ENCODE measurements around the gene ZC3H10. TPM values are rescaled to one million over a fixed set of nuclear protein-coding genes. Genes with fewer than 3 reads are reported as not detected.
"Not testable (repeated sequence)": the region's sequence is repeated elsewhere in the genome, so short reads cannot be mapped to it uniquely, and the experiment has no call there.

Gene ZC3H10
- total RNA-seq, 3 donors from 2014 or later = 3.6 to 4.8 (median 4.7) TPM

DNA sequence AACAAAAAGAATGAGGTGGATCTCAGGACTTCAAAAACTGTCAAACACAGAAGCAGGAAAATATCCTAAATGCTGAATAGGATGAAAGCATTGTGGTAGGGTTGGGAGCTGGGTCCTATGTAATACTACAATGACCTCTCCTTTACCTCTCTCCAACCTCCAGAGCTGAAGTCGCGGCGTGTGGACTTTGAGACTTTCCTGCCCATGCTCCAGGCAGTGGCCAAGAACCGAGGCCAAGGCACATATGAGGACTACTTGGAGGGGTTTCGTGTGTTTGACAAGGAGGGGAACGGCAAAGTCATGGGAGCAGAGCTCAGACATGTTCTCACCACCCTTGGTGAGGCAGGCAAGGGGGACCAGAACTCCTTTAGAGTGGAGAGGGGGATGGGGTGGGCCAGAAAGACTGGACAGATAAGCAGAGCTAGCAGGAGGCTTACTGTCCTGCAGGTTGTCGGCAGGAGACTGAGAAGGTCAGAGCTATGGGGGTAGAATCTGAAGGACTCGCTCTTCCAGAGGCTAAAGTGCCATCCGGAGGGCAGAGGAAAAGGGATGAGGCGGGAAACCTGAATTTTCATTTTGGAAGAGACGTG lies 37.3 kb downstream of the ZC3H10 start:
- H3K4me1 ChIP-seq = peaks cover 7 to 26% of the 10 kb centered on the region in 2 donors

DNA sequence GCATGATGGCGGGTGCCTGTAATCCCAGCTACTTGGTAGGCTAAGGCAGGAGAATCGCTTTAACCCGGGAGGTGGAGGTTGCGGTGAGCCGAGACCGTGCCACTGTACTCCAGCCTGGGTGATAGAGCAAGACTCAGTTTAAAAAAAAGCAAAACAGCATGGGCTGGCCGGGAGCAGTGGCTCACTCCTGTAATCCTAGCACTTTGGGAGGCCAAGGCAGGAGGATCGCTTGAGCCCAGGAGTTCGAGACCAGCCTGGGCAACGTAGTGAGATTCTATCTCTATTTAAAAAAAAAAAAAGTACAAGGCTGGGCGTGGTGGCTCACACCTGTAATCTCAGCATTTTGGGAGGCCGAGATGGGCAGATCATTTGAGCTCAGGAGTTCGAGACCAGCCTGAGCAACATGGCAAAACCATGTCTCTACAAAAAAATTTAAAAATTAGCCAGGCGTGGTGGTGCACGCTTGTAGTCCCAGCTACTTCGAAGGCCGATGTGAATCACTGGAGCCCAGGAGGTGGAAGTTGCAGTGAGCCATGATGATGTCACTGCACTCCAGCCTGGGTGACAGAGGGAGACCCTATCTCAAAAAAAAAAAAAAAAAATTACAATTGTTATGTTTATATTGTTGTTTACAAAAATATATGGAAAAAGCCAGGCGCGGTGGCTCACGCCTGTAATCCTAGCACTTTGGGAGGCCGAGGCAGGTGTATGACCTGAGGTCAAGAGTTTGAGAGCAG lies 38.6 kb downstream of the ZC3H10 start:
- not testable (repeated sequence) for H3K36me3 ChIP-seq; H3K27me3 ChIP-seq; H3K9me3 ChIP-seq; DNase-seq (ENCODE audit: low spot score in 2 of 2)
- H3K27ac ChIP-seq = peak overlapping the region; percentile 100
- intact Hi-C loops (cut with DNase I; ENCODE audit: low total_unique reads) = loop anchor here (5.0 kb wide), 1 partner anchor 34 kb away; no protein-coding TSS in a partner anchor
- H3K4me3 ChIP-seq = peak overlapping the region; percentile 89 to 97 (median 94)
- H3K4me1 ChIP-seq = peaks cover 4 to 35% of the 10 kb centered on the region in 2 donors

More for the DNA sequence above, 37.3 kb downstream of the ZC3H10 start:
- TF ChIP-seq POLR2AphosphoS5 (IDR thresholded peaks at IDR 0.05) = no peak
- TF ChIP-seq POLR2A (IDR thresholded peaks at IDR 0.05) = no peak
- TF ChIP-seq, protein P1, sequence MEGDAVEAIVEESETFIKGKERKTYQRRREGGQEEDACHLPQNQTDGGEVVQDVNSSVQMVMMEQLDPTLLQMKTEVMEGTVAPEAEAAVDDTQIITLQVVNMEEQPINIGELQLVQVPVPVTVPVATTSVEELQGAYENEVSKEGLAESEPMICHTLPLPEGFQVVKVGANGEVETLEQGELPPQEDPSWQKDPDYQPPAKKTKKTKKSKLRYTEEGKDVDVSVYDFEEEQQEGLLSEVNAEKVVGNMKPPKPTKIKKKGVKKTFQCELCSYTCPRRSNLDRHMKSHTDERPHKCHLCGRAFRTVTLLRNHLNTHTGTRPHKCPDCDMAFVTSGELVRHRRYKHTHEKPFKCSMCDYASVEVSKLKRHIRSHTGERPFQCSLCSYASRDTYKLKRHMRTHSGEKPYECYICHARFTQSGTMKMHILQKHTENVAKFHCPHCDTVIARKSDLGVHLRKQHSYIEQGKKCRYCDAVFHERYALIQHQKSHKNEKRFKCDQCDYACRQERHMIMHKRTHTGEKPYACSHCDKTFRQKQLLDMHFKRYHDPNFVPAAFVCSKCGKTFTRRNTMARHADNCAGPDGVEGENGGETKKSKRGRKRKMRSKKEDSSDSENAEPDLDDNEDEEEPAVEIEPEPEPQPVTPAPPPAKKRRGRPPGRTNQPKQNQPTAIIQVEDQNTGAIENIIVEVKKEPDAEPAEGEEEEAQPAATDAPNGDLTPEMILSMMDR (IDR thresholded peaks at IDR 0.05) = no peak
- no peak overlapping the region for H3K4me3 ChIP-seq
- no peak overlapping the region for H3K27ac ChIP-seq
- no peak for DNase-seq (ENCODE audit: low spot score in 2 of 2)
- no peaks in the 10 kb centered on the region for H3K9me3 ChIP-seq
- intact Hi-C loops (cut with DNase I; ENCODE audit: low total_unique reads) = loop anchor here (5.0 kb wide), 1 partner anchor 33 kb away; no protein-coding TSS in a partner anchor
- no peaks in the 10 kb centered on the region for H3K27me3 ChIP-seq
- no peaks in the 10 kb centered on the region for H3K36me3 ChIP-seq

DNA sequence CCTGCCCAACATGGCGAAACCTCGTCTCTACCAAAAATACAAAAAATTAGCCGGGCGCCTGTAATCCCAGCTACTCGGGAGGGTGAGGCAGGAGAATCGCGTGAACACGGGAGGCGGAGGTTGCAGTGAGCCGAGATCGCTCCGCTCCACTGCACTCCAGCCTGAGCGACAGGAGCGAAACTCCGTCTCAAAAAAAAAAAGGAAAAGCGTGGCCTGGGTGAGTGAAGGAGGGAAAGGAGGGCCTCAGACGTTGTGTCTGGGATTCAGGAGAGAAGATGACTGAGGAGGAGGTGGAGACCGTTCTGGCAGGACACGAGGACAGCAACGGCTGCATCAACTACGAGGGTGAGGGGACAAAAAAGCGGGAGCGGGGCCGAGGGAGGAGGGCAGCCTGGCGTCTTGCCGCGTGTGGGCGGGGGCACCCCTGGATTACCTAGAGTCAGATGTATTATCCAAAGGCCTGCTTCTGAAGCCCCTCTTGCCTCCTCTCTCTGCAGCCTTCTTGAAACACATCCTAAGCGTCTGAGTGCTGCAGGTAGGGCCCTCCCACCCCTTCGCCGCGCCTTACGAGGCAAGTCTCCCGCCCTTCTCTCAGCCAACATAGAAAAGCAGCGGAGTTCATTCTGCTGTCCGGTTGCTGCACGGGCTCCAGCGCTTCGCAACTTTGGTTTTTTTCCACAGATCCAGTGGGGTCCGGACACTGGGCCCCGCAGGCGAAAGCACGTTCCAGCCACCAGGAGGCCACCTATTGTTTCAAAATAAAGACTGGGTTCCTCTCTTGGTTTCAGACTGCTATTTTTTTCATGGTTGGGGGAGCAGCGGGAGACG lies 39.3 kb downstream of the ZC3H10 start:
- Histone ChIP-seq H3K36me3 (no peaks in the 10 kb centered on the region), H3K4me3 (peak overlapping the region; percentile 89 to 97 (median 94)), H3K9me3 (no peaks in the 10 kb centered on the region), H3K27ac (peak overlapping the region; percentile 100), H3K4me1 (peaks cover 4 to 35% of the 10 kb centered on the region in 2 donors), H3K27me3 (no peaks in the 10 kb centered on the region)
- intact Hi-C loops (cut with DNase I; ENCODE audit: low total_unique reads) = loop anchor here (5.0 kb wide), 1 partner anchor 35 kb away; no protein-coding TSS in a partner anchor
- DNase-seq (ENCODE audit: low spot score in 2 of 2) = peak; percentile 77 to 89
- TF ChIP-seq POLR2A (IDR thresholded peaks at IDR 0.05) = no peak
- TF ChIP-seq, protein P1 (IDR thresholded peaks at IDR 0.05) = peak; percentile 69 to 90 (median 79)
- TF ChIP-seq POLR2AphosphoS5 (IDR thresholded peaks at IDR 0.05) = peak in 2 of 3 donors; percentile 8 to 9

DNA sequence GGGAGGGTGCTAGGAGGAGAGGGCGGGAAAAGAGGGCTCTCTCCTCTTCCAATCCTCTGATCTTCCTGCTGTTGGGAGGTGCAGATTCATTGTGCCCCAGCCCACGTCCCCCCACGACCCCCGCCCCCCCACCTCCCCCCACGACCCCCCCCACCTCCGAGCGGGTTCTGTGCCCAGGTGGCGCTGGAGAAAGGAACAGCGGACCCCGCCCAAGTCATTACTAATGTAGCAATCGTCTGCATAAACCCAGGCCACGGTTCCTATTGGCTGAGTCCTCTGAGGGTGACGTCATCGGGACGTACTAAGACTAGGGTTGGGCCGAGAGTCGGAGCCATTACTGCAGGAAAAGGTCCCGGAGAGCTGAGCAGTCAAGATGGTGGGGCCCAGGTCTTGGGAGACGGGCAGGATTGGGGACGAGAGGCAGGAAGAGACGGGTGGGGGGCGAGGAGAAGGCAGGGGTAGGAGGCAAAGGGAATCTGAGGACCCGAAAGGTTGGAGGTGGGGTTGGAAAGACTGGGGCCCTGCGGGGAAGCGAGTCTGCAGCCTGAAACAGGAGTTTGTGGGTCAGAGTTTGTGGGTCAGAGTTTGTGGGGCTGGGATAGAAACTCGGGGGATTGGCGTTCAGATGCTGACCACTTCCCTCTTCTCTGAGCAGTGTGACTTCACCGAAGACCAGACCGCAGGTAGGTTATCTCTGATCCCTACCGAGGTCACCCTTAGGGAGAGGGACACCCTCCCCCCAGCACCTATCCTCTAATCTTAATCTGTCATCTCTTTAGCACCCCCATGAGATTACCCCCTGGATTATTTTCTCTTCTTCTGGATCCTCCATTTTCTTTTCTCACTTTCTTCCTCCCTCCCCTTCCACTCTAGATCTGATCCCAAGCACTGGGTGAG lies 40.2 kb downstream of the ZC3H10 start, which contains the start of gene MYL6:
MYL6 (plus strand) TSS at position 331 of the 897 bp plus-strand sequence; CDS start at position 374, 43 bp downstream.
- no peaks in the 10 kb centered on the region for H3K27me3 ChIP-seq
- peaks cover 4 to 30% of the 10 kb centered on the region in 2 donors for H3K4me1 ChIP-seq
- peak within 1 kb of the TSS; percentile 100 for H3K27ac ChIP-seq
- no peaks in the 10 kb centered on the region for H3K9me3 ChIP-seq
- peak; percentile 97 to 99 for DNase-seq (ENCODE audit: low spot score in 2 of 2)
- H3K4me3 ChIP-seq = peak within 1 kb of the TSS; percentile 89 to 97 (median 94)
- TF ChIP-seq POLR2A (IDR thresholded peaks at IDR 0.05) (peak; percentile 99), POLR2AphosphoS5 (IDR thresholded peaks at IDR 0.05) (peak; percentile 98 to 100 (median 99))
- TF ChIP-seq, protein P1 (IDR thresholded peaks at IDR 0.05) = peak in 2 of 3 donors; percentile 7 to 8
- intact Hi-C loops (cut with DNase I; ENCODE audit: low total_unique reads) = loop anchor here (5.0 kb wide), 1 partner anchor 36 kb away; no protein-coding TSS in a partner anchor
- H3K36me3 ChIP-seq = no peaks in the 10 kb centered on the region

Data from breast epithelium (tissue), 4 donors.